Measurements from ENCODE around the gene DCTN3.
"Not testable (repeated sequence)": the region's sequence is repeated elsewhere in the genome, so short reads cannot be mapped to it uniquely, and the experiment has no call there.

Gene DCTN3

DNA sequence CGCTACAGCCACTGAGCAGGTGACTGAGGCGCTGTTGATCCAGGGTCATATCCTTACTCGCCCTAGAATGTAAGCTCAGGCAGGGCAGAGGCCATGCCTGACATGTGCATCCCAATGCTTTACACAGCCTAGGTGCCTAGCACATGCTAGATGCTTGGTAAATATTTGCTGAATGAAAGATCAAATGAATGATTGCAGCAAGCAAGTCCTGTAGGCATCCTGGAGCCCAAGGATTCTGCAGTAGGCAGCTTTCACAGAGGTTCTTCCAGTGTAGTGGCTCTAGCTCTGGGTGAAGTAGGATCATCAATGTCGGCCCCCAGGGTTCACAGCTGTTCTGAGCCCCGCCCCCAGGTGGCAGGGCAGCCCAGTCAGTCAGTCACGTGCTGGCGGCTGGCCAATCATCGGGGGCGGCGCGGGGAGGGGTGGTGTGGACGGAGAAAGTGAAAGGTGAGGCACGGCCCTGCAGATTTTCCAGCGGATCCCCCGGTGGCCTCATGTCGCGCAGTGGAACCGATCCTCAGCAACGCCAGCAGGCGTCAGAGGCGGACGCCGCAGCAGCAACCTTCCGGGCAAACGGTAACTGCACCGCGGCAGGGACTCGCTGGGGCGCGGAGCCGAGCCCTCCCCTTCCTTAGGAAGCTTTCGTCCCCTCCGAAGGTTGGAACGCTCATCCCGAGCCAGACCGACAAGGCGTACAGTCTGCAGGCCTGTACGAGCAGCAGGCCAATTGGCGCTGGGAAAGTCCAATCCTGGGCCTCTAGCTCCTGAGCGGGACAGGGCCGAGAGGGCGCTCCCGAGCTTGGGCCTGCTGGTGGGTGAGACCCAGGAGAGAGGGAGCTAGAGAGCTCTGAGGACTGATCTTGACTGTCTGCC is 26.2 kb upstream of the DCTN3 start, which contains the start of gene GALT:
Gene GALT (plus strand): TSS at position 465 of the 873 bp plus-strand sequence. CDS start 30 bp downstream, at position 495.
- peak; percentile 84 for DNase-seq (ENCODE audit: low spot score)

DNA sequence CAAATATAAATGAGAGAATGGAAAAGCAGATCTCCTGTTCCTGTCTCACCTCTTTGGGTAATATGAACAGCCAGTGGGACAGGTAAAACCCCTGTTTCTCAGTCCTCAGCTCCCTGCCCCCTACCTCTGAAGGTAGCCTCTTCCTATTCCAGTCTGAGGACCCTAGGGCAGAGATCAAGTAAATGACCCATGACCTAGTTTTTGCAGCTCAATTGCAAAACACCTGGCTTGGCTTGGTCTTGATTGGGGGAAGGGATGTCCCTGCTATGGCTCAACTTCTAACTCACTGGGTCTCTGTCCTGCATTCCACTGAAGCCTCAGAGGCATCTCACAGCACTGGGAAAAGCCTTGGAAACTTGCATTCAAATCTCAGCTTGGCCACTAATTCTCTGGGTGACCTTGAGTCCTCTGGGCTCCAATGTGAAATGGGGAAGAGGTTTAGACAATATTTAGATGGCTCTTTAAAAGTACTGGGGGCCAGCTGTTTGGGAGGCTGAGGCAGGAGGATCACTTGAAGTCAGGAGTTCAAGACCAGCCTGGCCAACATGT is 24.5 kb upstream of the DCTN3 start:
- no peak for DNase-seq (ENCODE audit: low spot score)

DNA sequence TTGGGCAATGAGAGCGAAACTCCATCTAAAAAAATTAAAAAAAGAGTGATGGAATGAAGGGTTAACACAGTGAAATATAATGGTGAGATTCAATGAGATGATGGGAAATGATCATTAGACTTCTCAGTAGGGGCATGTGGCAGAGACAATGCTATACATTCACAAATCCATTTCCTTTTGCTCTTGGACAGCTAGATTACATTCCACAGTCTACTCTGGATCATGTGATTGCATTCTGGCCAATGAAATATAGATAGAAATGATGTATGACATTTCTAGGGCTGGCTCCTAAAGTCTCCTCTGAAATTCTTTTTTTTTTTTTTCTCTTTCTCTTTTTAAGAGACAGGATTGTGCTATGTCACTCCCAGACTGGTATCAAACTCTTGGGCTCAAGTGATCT is 22.4 kb upstream of the DCTN3 start:
- no peak for DNase-seq (ENCODE audit: low spot score)

- not testable (repeated sequence) for DNase-seq (ENCODE audit: low spot score)
Measured at GRCh38 chr9:34639322-34639721, 19.0 kb upstream of the DCTN3 start.

GRCh38 chr9:34638138-34638445 is 17.8 kb upstream of the DCTN3 start:
- no peak for DNase-seq (ENCODE audit: low spot score)

GRCh38 chr9:34637356-34638137 is 17.3 kb upstream of the DCTN3 start, which contains the start of gene SIGMAR1:
SIGMAR1 (minus strand) TSS chr9:34637787; CDS start chr9:34637697, 90 bp downstream.
- DNase-seq (ENCODE audit: low spot score): peak; percentile 77

DNA sequence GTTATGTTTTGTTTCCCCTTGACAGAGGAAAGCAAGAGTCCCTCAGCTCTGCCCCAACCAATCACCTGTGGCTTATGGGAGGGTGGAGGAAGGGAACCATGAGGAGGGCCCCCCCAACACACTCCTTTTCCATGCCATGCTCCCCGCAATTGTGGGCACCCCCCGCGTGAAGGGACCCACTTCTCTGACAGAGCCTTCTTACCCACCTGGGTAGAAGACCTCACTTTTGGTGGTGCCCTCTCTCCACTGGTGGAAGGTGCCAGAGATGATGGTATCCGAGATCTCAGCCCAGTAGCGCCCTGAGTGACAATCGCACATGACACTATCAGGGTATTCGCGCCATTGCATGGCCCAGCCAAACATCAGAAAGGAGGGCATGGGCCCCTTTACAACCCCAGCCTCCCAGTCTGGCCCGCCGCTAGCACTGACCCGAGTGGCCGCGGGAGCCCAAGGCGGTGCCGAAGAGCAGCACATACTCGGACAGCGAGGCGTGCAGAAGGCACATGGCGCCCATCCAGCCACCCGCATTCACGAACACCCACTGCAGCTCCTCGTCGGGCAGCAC is 16.6 kb upstream of the DCTN3 start:
- no peak for DNase-seq (ENCODE audit: low spot score)

GRCh38 chr9:34635556-34635955 is 15.3 kb upstream of the DCTN3 start:
- no peak for DNase-seq (ENCODE audit: low spot score)

- no peak for DNase-seq (ENCODE audit: low spot score)
Measured at GRCh38 chr9:34634551-34635248, 14.4 kb upstream of the DCTN3 start.

GRCh38 chr9:34633851-34634550 is 13.7 kb upstream of the DCTN3 start:
- peak; percentile 65 for DNase-seq (ENCODE audit: low spot score)

- no peak for DNase-seq (ENCODE audit: low spot score)
Measured at GRCh38 chr9:34633166-34633565, 12.9 kb upstream of the DCTN3 start.

DNA sequence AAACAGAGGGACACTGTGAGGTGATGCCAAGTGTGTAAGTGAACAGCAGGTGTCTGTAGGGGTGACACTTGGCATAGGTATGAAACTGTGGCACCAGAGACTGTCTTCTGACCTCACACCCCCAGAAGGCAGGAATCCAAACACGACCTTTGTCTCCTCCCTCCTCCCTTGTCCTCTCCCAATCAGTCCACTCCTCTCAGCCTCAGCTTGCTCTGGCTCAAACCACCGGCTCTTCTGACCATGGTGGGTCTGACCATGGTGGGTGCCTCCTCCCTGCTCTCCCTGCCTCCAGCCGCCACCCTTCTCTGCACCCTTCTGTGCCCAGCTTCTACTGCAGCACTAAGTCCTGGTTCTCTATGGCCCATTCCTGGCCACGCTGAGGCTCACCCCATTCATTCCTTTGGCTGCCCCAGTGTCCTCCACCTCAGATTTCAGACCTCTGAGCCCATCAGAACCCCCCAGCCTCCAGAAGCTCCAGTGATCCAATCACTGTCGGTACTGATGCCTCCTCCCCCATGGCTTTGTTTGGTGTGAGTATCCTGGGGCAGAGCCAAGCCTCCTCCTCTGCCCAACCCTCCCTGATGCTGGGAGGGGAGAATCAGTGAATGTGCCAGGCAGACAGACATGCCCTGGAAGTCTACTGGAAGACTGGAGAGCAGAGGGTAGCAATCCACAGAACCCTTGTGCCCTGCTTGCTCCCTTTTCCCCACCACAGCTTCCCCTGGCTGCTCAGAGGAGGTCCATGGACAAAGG is 10.3 kb upstream of the DCTN3 start:
- DNase-seq (ENCODE audit: low spot score): no peak

GRCh38 chr9:34629491-34629808 is 9.2 kb upstream of the DCTN3 start:
- no peak for DNase-seq (ENCODE audit: low spot score)

- peak; percentile 57 for DNase-seq (ENCODE audit: low spot score)
Measured at GRCh38 chr9:34628656-34629490, 8.6 kb upstream of the DCTN3 start, which contains the start of gene ARID3C. ARID3C (minus strand) TSS chr9:34629066; CDS start chr9:34628014, 1,052 bp downstream.

GRCh38 chr9:34627716-34628655 is 7.7 kb upstream of the DCTN3 start:
- DNase-seq (ENCODE audit: low spot score): no peak

DNA sequence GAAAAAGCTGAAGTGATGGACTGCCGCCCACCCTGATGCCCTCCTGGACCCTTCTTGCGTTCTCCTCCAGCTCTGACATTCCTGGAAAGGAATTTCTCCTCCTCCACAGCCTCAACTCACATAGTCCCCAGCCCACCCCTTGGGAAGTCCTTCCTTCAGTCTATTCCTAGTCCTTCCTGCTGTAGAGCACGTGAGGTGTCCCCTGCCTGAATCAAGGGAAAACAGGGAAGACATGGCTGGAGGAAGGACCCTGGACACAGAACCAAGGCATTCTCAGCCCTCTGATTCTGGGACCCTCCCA is 4.8 kb upstream of the DCTN3 start:
- no peak for DNase-seq (ENCODE audit: low spot score)

DNA sequence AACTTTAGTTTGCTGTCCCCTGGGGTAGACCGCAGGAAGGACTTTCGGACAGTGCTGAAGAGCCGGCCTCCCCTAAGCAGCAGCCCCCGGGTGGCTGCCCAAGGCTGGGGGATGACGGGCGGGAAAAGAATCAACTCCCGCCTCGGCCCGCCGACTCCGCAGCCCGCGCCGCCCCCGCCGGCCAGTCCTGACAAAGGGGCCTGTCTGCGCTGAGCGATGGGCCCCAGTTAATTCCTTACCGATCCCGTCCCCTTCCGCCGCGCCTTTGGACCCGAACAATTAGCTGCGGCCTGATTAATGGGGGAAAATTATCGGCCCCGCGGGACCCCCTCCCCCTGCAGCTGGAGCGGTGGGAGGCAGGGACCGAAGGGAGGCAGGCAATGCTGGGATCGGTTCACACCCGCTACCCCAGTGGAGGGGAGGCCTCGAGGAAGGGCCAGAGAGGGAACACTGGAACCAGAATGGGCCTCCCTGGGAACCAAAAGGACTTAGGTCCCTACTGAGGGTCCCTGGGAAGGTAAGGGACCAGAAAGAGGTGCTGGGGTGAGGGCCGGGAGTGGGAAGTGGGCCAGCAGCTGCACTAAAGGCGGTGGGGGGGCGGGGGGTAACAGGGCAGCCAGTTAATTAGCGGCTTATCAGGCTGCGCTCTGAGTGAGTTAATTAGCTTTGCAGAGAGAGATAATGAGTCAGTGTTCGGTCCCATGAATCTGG is 4.3 kb upstream of the DCTN3 start:
- DNase-seq (ENCODE audit: low spot score): no peak

Data from HuH-7.5 (cell line).